HG02973 (cell line): ENCODE data around the gene RESF1.
A peak's percentile ranks its signal among the peaks of the same experiment; 100 is the strongest.

Source experiments
- ATAC-seq: cut with Tn5 transposase; IDR thresholded peaks from one replicate; pipeline ENCODE4 v1.9.1; 2021; ENCODE audit warnings: moderate library complexity; ENCODE audit not compliant: unreplicated experiment

The RESF1 gene

GRCh38 chr12:31959701-31960391, 631 bp downstream of the RESF1 start:
- peak; percentile 39 for ATAC-seq

- ATAC-seq = no peak
These were observed 1.9 kb downstream of the RESF1 start for GRCh38 chr12:31961137-31961536.

- no peak for ATAC-seq
These were observed 2.9 kb downstream of the RESF1 start for GRCh38 chr12:31962076-31962475.

- ATAC-seq = no peak
These were observed 5.1 kb downstream of the RESF1 start for GRCh38 chr12:31964280-31964679.

GRCh38 chr12:31965090-31965489, 5.9 kb downstream of the RESF1 start:
- no peak for ATAC-seq

GRCh38 chr12:31966558-31967205, 7.5 kb downstream of the RESF1 start:
- no peak for ATAC-seq

- no peak for ATAC-seq
These were observed 8.3 kb downstream of the RESF1 start for GRCh38 chr12:31967539-31967938.

- ATAC-seq = no peak
These were observed 11.0 kb downstream of the RESF1 start for GRCh38 chr12:31970199-31970598.

GRCh38 chr12:31973818-31974217, 14.6 kb downstream of the RESF1 start:
- no peak for ATAC-seq

GRCh38 chr12:31974673-31975072, 15.5 kb downstream of the RESF1 start:
- ATAC-seq = no peak

GRCh38 chr12:31984806-31985591, 25.8 kb downstream of the RESF1 start:
- ATAC-seq = no peak

GRCh38 chr12:31985832-31986231, 26.6 kb downstream of the RESF1 start:
- no peak for ATAC-seq

- ATAC-seq = no peak
These were observed 30.6 kb downstream of the RESF1 start for GRCh38 chr12:31989571-31990362.

GRCh38 chr12:31991146-31991545, 31.9 kb downstream of the RESF1 start:
- no peak for ATAC-seq

GRCh38 chr12:31991815-31992214, 32.6 kb downstream of the RESF1 start:
- ATAC-seq = no peak

- no peak for ATAC-seq
These were observed 40.5 kb downstream of the RESF1 start for GRCh38 chr12:31999692-32000091.

- ATAC-seq = no peak
These were observed 41.3 kb downstream of the RESF1 start for GRCh38 chr12:32000373-32001005.

- ATAC-seq = no peak
These were observed 43.8 kb downstream of the RESF1 start for GRCh38 chr12:32002848-32003493.

GRCh38 chr12:32003654-32004053, 44.4 kb downstream of the RESF1 start:
- no peak for ATAC-seq

- no peak for ATAC-seq
These were observed 46.4 kb downstream of the RESF1 start for GRCh38 chr12:32005496-32006125.
